ENCODE data around the gene VSTM4. TPM values are rescaled to one million over a fixed set of nuclear protein-coding genes. Genes with fewer than 3 reads are reported as not detected.

Gene VSTM4
- polyA plus RNA-seq, 4 donors: 0.81 to 7.2 (median 2.4) TPM; not detected in 1

DNA sequence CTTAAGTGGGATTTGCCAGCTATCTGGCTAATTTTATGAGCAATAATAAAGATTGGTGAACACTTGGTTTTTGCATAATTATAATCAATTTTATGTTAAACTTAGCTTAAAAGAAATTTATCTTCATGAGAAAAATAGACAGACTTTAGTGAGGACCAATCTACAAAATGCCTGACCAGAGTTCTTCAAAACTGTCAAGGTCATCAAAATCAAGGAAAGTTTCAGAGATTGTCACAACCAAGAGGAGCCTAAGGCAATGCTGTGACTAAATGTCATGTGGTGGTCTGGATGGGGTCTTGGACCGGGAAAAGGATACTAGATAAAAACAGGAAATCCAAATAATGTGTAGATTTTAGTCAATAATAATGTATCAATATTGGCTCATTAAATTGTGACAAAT, 36.2 kb upstream of the VSTM4 start:
- H3K4me3 ChIP-seq (ENCODE audit: low read depth in 1 of 3, low read length in 3 of 3): no peak overlapping the region
- H3K27ac ChIP-seq (ENCODE audit: low read depth in 1 of 3, low read length in 2 of 3): no peak overlapping the region
- no peak for FAIRE-seq
- no peaks in the 10 kb centered on the region for H3K27me3 ChIP-seq (ENCODE audit: control insufficient read depth in 3 of 3, insufficient read depth in 3 of 3, low read length in 3 of 3)
- H3K4me1 ChIP-seq (ENCODE audit: control insufficient read depth in 3 of 3, insufficient read depth in 2 of 3, low read depth in 1 of 3, low read length in 2 of 3): no peaks in the 10 kb centered on the region
- H3K9me3 ChIP-seq (ENCODE audit: control insufficient read depth in 2 of 2, insufficient read depth in 1 of 2, low read depth in 1 of 2, low read length in 1 of 2): peaks cover 0 to 11% of the 10 kb centered on the region in 2 donors
- H3K36me3 ChIP-seq (ENCODE audit: control insufficient read depth in 3 of 3, insufficient read depth in 2 of 3, low read depth in 1 of 3, low read length in 3 of 3): no peaks in the 10 kb centered on the region
- no peak for DNase-seq
- 76 to 87% (median 85%) methylated on average over 1 of the region's 1 CpG for WGBS, 3 donors

DNA sequence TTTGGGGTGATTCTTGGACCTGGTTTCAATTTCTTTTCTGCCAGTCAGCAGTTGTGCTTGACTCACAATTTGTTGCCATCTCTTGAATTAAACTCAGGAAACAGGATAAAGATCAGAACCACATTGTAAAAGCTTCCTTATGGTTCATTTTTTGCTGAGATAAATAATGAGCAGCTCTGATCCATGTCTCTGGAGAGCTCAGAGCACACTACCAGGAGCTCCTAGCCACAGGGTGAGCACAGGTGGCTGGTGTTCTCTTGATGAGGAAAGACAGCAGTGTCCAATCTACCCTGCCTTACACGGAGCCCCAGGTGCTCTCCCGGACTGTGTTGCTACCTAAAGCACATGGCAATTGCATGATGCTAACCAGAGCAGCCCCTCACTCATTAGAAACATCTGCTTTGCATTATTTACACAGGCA, 35.7 kb upstream of the VSTM4 start:
- no peak for DNase-seq
- FAIRE-seq: no peak
- peaks cover 0 to 11% of the 10 kb centered on the region in 2 donors for H3K9me3 ChIP-seq (ENCODE audit: control insufficient read depth in 2 of 2, insufficient read depth in 1 of 2, low read depth in 1 of 2, low read length in 1 of 2)
- H3K27ac ChIP-seq (ENCODE audit: low read depth in 1 of 3, low read length in 2 of 3): no peak overlapping the region
- no peaks in the 10 kb centered on the region for H3K36me3 ChIP-seq (ENCODE audit: control insufficient read depth in 3 of 3, insufficient read depth in 2 of 3, low read depth in 1 of 3, low read length in 3 of 3)
- no peak overlapping the region for H3K4me3 ChIP-seq (ENCODE audit: low read depth in 1 of 3, low read length in 3 of 3)
- H3K27me3 ChIP-seq (ENCODE audit: control insufficient read depth in 3 of 3, insufficient read depth in 3 of 3, low read length in 3 of 3): no peaks in the 10 kb centered on the region
- no peaks in the 10 kb centered on the region for H3K4me1 ChIP-seq (ENCODE audit: control insufficient read depth in 3 of 3, insufficient read depth in 2 of 3, low read depth in 1 of 3, low read length in 2 of 3)
- WGBS, 3 donors: 40 to 64% (median 40%) methylated on average over 2 of the region's 2 CpGs

DNA sequence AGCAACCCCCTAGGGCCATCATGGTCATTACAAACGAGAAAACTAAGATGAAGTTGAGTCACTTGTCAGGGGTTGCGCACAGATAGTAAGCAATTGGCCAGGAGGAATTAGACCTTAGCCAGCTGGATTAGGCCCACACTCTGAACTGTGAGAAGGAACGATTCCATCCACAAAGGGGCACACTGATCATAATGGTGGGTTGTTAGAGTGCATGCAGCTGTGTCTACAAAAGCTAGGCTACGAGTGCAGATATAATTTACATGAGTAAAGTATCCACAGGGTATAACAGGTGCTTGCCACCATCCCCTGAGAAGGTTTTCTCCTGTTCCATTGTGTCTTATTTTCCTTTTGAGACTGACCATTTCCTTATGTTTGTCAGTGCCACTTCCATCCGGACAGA, 35.1 kb upstream of the VSTM4 start:
- DNase-seq (no peak), FAIRE-seq (no peak)
- 61 to 74% (median 71%) methylated on average over 5 of the region's 5 CpGs for WGBS, 3 donors
- Histone ChIP-seq H3K27me3 (ENCODE audit: control insufficient read depth in 3 of 3, insufficient read depth in 3 of 3, low read length in 3 of 3) (no peaks in the 10 kb centered on the region), H3K4me1 (ENCODE audit: control insufficient read depth in 3 of 3, insufficient read depth in 2 of 3, low read depth in 1 of 3, low read length in 2 of 3) (no peaks in the 10 kb centered on the region), H3K4me3 (ENCODE audit: low read depth in 1 of 3, low read length in 3 of 3) (no peak overlapping the region), H3K9me3 (ENCODE audit: control insufficient read depth in 2 of 2, insufficient read depth in 1 of 2, low read depth in 1 of 2, low read length in 1 of 2) (peaks cover 0 to 11% of the 10 kb centered on the region in 2 donors), H3K27ac (ENCODE audit: low read depth in 1 of 3, low read length in 2 of 3) (no peak overlapping the region), H3K36me3 (ENCODE audit: control insufficient read depth in 3 of 3, insufficient read depth in 2 of 3, low read depth in 1 of 3, low read length in 3 of 3) (no peaks in the 10 kb centered on the region)

DNA sequence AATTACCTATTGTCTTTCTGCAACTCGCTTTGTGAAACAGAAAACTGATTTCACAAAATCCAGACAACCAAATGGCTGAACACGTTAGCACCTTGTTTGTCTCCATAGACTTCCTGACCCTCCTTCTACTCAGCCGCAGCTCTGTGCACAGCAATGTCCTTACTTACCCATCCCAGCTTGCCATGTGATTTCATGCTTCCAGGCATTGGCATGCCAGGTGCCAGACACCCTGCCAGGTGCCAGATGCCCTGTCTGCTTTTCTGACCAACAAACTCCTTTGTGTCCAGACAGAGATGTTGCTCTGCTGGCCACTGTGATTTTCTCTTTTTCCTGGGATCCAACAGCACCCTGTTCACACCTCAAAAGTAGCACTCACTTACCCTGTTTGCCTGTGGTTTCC, 34.6 kb upstream of the VSTM4 start:
- H3K27ac ChIP-seq (ENCODE audit: low read depth in 1 of 3, low read length in 2 of 3): no peak overlapping the region
- H3K4me1 ChIP-seq (ENCODE audit: control insufficient read depth in 3 of 3, insufficient read depth in 2 of 3, low read depth in 1 of 3, low read length in 2 of 3): no peaks in the 10 kb centered on the region
- peaks cover 0 to 11% of the 10 kb centered on the region in 2 donors for H3K9me3 ChIP-seq (ENCODE audit: control insufficient read depth in 2 of 2, insufficient read depth in 1 of 2, low read depth in 1 of 2, low read length in 1 of 2)
- DNase-seq: no peak
- 70 to 87% (median 80%) methylated on average over 3 of the region's 3 CpGs for WGBS, 3 donors
- H3K36me3 ChIP-seq (ENCODE audit: control insufficient read depth in 3 of 3, insufficient read depth in 2 of 3, low read depth in 1 of 3, low read length in 3 of 3): no peaks in the 10 kb centered on the region
- no peak overlapping the region for H3K4me3 ChIP-seq (ENCODE audit: low read depth in 1 of 3, low read length in 3 of 3)
- no peak for FAIRE-seq
- H3K27me3 ChIP-seq (ENCODE audit: control insufficient read depth in 3 of 3, insufficient read depth in 3 of 3, low read length in 3 of 3): no peaks in the 10 kb centered on the region

DNA sequence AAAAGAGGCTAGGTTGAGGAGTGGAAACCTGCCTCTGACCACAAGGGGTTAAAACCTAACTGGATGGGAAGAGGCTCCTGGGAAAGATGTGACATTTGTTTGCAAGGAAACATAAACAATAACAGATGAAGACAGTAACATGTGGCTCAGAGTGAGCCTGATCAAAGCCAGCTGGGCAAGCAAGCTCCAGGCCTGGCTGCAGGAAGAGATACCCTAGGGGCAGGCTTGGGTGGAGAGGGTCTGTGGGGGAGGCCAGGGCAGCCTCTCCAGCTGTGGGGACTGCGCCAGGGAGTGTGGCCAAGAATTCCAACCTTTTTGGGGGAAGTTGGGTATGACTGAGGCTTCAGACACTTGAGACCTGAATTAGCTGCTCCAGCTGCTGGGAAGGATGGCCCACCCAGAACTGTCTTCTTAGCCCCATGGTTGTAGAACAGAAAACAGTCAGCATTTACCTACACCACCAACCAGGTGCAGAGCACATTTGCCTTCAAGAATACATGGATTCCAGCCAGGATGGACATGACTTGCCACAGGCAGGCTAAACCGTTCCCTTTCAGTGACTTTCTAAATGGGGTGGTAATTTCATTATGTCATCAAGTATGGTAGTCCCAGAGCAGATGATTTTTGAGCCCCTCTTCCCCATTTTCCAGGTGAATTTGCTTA, 28.9 kb upstream of the VSTM4 start:
- Histone ChIP-seq H3K27ac (ENCODE audit: low read depth in 1 of 3, low read length in 2 of 3) (no peak overlapping the region), H3K27me3 (ENCODE audit: control insufficient read depth in 3 of 3, insufficient read depth in 3 of 3, low read length in 3 of 3) (peaks cover 0 to 3% (median 0%) of the 10 kb centered on the region in 3 donors), H3K4me1 (ENCODE audit: control insufficient read depth in 3 of 3, insufficient read depth in 2 of 3, low read depth in 1 of 3, low read length in 2 of 3) (no peaks in the 10 kb centered on the region), H3K9me3 (ENCODE audit: control insufficient read depth in 2 of 2, insufficient read depth in 1 of 2, low read depth in 1 of 2, low read length in 1 of 2) (peaks cover 0 to 11% of the 10 kb centered on the region in 2 donors), H3K4me3 (ENCODE audit: low read depth in 1 of 3, low read length in 3 of 3) (no peak overlapping the region), H3K36me3 (ENCODE audit: control insufficient read depth in 3 of 3, insufficient read depth in 2 of 3, low read depth in 1 of 3, low read length in 3 of 3) (no peaks in the 10 kb centered on the region)
- DNase-seq: peak in 1 of 2 donors; percentile 7
- no peak for FAIRE-seq
- WGBS, 3 donors: 68 to 81% (median 75%) methylated on average over 2 of the region's 2 CpGs

DNA sequence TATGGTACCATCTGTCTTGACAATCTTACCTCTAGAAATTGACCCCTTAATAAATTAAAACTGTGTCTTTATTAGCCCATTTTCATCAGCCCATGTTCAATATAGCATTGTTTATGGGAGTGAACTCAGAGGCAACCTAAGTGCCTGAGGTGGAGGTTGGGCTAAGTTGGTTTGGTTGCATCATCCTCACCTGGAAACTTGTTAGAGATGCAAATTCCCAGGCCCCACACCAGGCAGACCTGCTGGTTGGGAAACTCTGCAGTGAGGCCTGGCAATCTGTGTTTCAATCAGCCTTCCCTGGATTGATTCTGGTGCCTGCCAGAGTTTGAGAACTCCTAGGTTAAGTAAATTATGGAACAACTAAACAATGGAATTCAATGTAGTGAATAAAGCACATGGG, 27.9 kb upstream of the VSTM4 start:
- DNase-seq: no peak
- no peak for FAIRE-seq
- Histone ChIP-seq H3K27me3 (ENCODE audit: control insufficient read depth in 3 of 3, insufficient read depth in 3 of 3, low read length in 3 of 3) (peaks cover 0 to 3% (median 0%) of the 10 kb centered on the region in 3 donors), H3K9me3 (ENCODE audit: control insufficient read depth in 2 of 2, insufficient read depth in 1 of 2, low read depth in 1 of 2, low read length in 1 of 2) (peaks cover 0 to 10% of the 10 kb centered on the region in 2 donors), H3K4me3 (ENCODE audit: low read depth in 1 of 3, low read length in 3 of 3) (no peak overlapping the region), H3K27ac (ENCODE audit: low read depth in 1 of 3, low read length in 2 of 3) (no peak overlapping the region), H3K4me1 (ENCODE audit: control insufficient read depth in 3 of 3, insufficient read depth in 2 of 3, low read depth in 1 of 3, low read length in 2 of 3) (no peaks in the 10 kb centered on the region), H3K36me3 (ENCODE audit: control insufficient read depth in 3 of 3, insufficient read depth in 2 of 3, low read depth in 1 of 3, low read length in 3 of 3) (no peaks in the 10 kb centered on the region)

DNA sequence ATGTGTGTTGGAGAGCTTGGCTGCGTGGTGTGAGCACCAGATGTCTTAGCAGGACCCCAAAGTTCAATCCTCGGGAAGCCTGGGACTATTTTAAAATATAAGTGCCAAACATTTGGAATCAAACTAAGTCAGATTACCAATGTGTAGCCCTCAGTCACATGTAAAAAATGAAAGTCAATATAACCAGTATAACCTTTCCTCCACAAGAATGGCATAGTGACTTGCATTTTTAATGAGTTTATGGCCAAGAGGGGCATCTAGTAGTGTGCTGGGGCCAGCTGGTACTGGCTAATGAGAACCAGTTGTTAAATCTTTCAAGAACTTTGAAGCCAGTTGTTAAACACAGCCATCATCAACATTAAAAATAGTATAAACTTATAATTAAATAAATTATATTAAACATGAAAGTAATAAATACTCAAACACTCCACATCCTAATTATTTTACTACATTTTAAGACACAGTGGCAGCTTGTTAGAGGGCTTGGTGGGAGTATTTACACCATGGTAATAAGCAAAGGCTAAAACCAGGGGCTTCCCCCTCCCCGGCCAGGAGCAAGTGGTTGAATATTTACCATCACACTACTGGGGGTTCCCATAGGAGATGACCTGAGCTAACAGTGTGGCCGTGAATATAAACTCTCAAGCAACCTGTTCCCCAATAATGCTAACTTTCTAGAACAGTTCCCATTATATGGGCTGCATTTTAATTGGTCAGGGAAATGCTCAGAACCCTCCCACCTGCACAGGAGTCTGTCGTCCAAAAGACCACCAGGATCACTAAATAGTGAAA, 26.4 kb upstream of the VSTM4 start:
- Histone ChIP-seq H3K4me3 (ENCODE audit: low read depth in 1 of 3, low read length in 3 of 3) (no peak overlapping the region), H3K4me1 (ENCODE audit: control insufficient read depth in 3 of 3, insufficient read depth in 2 of 3, low read depth in 1 of 3, low read length in 2 of 3) (no peaks in the 10 kb centered on the region), H3K27ac (ENCODE audit: low read depth in 1 of 3, low read length in 2 of 3) (no peak overlapping the region), H3K27me3 (ENCODE audit: control insufficient read depth in 3 of 3, insufficient read depth in 3 of 3, low read length in 3 of 3) (peaks cover 0 to 3% (median 0%) of the 10 kb centered on the region in 3 donors), H3K9me3 (ENCODE audit: control insufficient read depth in 2 of 2, insufficient read depth in 1 of 2, low read depth in 1 of 2, low read length in 1 of 2) (no peaks in the 10 kb centered on the region), H3K36me3 (ENCODE audit: control insufficient read depth in 3 of 3, insufficient read depth in 2 of 3, low read depth in 1 of 3, low read length in 3 of 3) (no peaks in the 10 kb centered on the region)
- DNase-seq (no peak), FAIRE-seq (no peak)
- 64 to 80% (median 77%) methylated on average over 5 of the region's 5 CpGs for WGBS, 3 donors

DNA sequence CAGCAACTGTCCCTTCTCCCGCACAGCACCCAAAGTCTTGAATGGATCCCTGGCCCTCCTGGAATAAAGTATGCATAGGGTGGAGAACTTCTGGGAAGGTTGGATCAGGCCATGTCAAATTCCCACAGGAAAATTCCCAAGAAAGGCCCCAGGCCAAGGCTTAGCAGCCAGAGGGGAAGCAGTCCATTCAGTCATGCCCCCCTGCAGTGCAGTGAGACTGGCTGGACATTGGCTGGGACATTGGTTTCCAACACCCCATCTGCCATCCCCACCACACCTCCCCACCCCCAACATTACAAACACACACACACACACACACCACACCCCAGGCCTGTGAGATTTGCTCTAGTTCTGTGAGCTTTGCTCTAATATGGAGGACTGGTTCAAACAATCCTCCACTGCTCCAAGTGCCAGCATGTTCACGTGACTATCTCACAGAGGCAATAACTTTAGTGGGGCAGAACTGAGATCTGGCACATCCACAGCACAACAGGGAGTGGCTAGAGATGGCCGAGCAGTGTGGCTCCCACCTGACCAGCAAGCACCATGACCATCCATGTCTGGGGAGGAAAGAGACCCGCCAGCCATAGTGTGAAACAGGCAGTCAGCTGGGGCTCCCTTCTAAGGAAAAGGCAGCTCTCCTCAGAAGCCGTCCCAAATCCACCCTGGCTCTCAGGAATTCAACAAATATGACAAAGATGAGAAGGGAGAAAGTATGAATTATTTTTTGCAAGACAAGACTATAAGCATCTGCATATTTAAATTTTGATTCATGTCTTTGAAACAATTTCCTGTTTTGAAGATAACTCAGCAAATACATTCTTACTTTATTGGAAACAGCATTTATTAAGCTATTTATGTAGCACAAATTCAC, 25.2 kb upstream of the VSTM4 start:
- Histone ChIP-seq H3K9me3 (ENCODE audit: control insufficient read depth in 2 of 2, insufficient read depth in 1 of 2, low read depth in 1 of 2, low read length in 1 of 2) (no peaks in the 10 kb centered on the region), H3K27me3 (ENCODE audit: control insufficient read depth in 3 of 3, insufficient read depth in 3 of 3, low read length in 3 of 3) (peaks cover 0 to 3% (median 0%) of the 10 kb centered on the region in 3 donors), H3K36me3 (ENCODE audit: control insufficient read depth in 3 of 3, insufficient read depth in 2 of 3, low read depth in 1 of 3, low read length in 3 of 3) (no peaks in the 10 kb centered on the region), H3K4me1 (ENCODE audit: control insufficient read depth in 3 of 3, insufficient read depth in 2 of 3, low read depth in 1 of 3, low read length in 2 of 3) (no peaks in the 10 kb centered on the region), H3K4me3 (ENCODE audit: low read depth in 1 of 3, low read length in 3 of 3) (no peak overlapping the region), H3K27ac (ENCODE audit: low read depth in 1 of 3, low read length in 2 of 3) (no peak overlapping the region)
- no peak for DNase-seq
- WGBS, 3 donors: 71 to 82% (median 78%) methylated on average over 5 of the region's 5 CpGs
- no peak for FAIRE-seq
